GM18526 (cell line): Measurements from ENCODE around the gene SLC9A3.

Source experiments
- POLR2A ChIP-seq: IDR thresholded peaks from 3 replicates; pipeline ENCODE4 v1.6.1; 2011; ENCODE audit not compliant: insufficient read length; ENCODE audit errors: extremely low read depth

Gene SLC9A3

GRCh38 chr5:560792-561166, 36.5 kb upstream of the SLC9A3 start:
- no peak for TF ChIP-seq POLR2A

- TF ChIP-seq POLR2A = no peak
Measured at GRCh38 chr5:558871-559503, 34.7 kb upstream of the SLC9A3 start.

DNA sequence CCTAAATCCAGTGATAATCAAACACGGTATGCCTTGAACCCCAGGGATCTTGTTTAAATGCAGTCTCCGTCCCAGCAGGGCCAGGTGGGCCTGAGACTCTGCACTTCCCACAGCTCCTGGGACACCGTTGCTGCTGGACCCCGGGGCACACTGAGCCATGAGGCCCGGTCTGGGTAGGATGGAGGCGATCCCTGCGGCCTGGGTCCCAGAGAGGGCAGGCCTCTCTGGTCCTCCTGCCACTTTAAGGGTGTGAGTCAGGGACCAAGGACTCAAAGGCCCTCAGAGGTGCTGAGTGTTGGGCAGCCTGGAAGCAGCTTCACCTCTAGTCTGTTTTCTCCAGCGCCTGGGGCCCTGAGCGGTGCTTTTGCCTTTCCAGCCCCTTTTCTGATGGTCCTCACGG, 34.1 kb upstream of the SLC9A3 start:
- TF ChIP-seq POLR2A = no peak

DNA sequence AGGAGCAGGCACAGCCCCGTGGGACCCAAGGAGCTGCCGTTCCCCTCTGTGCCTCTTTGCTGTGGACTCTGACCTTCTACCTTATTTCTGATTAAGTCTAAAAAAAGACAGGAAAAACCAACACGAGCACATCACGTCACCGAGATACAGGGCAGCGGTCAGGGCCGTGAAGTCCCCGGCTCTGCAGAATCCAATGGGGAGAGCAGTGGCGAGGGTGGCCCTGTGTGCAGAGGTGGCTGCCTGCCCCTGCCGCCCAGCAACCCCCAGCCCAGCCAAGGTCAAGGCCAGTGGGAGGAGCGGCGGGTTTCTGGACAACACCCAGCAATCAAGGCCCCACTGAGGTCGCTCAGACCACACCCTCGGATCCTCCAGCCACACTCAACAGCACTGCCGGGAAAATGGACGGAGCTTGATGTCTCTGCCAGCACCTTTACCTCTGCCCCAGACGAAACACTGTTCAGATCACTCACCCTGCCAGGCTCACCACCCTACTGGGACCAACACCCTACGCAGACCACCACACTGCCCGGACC, 32.7 kb upstream of the SLC9A3 start:
- TF ChIP-seq POLR2A = no peak

DNA sequence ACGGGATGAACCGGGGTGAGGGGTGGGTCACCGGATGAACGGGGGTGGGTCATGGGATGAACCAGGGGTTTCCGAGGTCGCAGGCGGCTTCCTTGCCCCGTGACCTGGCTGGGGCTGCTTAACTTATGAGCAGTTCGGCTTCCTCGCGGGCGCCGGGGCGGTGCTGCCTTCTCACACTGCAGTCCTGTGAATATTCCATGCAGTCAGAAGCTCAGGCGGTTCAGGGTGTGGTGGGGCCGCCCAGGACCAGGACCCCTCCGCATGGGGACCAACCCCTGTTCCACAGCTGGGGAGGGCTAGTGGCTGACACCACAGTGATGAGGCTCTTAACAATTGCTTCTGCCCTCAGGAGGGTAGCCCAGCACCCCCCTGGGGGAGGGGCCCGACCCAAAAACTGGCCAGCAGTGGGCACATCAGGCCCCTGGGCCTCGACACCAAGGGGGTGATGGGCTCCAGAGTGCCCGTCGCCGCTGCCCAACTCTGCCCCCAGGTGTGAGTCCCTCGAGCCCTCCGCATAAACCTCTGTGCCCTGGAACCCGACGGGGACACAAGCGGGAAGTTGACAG, 30.9 kb upstream of the SLC9A3 start:
- no peak for TF ChIP-seq POLR2A

DNA sequence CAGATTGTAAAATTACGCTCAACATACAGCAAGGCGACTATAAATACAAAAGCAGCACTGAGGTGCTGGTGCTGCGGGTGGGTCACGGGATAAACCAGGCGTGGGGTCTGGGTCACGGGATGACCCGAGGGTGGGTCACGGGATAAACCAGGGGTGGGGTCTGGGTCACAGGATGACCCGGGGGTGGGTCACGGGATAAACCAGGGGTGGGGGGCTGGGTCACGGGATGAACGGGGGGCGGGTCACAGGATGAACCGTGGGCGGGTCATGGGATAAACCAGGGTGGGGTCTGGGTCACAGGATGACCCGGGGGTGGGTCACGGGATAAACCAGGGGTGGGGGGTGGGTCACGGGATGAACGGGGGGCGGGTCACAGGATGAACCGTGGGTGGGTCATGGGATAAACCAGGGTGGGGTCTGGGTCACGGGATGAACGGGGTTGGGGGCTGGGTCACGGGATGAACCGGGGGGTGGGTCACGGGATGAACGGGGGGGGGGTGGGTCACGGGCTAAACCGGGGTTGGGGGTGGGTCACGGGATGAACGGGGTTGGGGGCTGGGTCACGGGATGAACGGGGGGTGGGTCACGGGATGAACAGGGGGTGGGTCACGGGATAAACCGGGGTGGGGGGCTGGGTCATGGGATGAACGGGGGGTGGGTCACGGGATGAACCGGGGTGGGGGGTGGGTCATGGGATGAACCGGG, 30.2 kb upstream of the SLC9A3 start:
- no peak for TF ChIP-seq POLR2A

DNA sequence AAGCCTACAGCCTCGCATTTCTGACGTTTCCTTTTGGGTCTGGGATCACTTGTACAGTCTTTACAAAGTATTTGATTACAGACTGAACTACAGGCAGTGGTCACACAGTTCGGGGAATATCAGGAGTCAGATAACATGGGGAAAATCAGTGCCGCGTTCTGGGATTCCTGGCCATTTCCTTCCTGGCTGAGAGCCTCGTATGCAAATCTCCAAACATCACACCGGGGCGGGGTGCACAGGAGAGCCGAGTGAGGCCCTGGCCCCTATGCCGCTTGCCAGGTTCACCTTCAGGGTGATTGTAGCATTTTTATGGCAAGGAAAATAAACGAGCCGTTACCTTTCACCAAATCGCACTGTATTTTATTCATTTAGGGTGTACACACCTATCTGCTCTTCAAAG, 29.6 kb upstream of the SLC9A3 start:
- no peak for TF ChIP-seq POLR2A

DNA sequence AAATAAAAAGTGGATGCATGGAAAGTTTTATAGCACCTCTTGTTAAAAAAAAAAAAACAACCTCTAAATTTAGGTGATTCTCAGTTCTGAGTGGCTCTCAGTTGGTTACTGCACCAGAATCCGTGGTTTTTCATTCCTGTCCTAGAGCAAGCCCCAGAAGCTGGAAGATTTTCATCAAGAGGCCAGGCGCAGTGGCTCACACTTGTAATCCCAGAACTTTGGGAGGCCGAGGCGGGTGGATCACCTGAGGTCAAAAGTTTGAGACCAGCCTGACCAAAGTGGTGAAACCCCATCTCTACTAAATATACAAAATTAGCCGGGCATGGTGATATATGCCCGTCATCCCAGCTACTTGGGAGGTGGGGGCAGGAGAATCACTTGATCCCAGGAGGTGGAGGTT, 27.2 kb upstream of the SLC9A3 start:
- no peak for TF ChIP-seq POLR2A

DNA sequence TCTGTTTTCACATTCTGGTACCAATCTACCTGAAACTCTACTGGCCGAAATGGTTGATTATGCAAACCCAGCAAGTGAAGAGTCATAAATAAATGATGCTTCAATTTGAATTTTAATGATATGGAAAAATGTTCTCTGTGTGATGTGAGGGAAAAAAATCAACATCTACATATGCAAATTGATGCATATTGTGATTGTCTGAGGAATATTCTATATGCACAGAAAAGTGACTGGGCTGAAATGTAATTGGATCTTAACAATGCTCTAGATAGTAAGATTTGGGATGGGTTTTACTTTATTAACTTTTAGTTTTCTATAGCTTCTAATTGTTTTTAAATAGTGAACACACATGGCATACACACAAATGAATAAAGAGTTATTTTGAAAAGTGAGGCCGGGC, 25.0 kb upstream of the SLC9A3 start:
- TF ChIP-seq POLR2A = no peak

DNA sequence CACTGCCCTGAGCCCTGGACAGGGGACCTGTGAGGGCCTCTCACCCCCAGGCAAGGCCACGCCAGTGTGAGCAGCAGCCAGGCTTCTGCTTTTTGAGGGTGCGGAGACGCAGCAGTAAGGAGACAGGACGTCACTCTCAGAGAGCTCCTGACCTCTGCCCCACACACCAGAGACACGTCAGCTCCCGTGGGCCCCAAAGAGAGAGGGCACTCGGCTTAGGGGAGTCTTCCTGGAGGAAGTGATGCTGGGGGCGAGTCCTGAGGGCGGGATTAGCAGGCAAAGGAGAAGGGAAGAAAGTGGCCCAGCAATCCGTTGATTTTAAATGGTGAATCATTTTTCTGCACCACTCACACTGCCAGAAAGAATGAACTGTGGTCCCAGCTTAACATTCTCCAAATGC, 24.0 kb upstream of the SLC9A3 start:
- TF ChIP-seq POLR2A = no peak

GRCh38 chr5:547086-547924, 23.1 kb upstream of the SLC9A3 start:
- TF ChIP-seq POLR2A = no peak

GRCh38 chr5:546376-546908, 22.2 kb upstream of the SLC9A3 start:
- TF ChIP-seq POLR2A = no peak

- TF ChIP-seq POLR2A = no peak
Measured at GRCh38 chr5:545641-546375, 21.6 kb upstream of the SLC9A3 start.

GRCh38 chr5:544675-545355, 20.6 kb upstream of the SLC9A3 start:
- no peak for TF ChIP-seq POLR2A
